Bronchial epithelial cell (primary cell): ENCODE results near the gene AGRN. TPM values are rescaled to one million over a fixed set of nuclear protein-coding genes. Genes with fewer than 3 reads are reported as not detected.
A peak's percentile ranks its signal among the peaks of the same experiment; 100 is the strongest.

Source experiments
- DNase-seq: peaks from one replicate; pipeline ENCODE4 v3.0.0-alpha.2; 2010; ENCODE audit warnings: low read depth
- FAIRE-seq: peaks from 2 replicates; lab custom pipeline; 2011; peaks lifted over from hg19 to GRCh38; lab: Jason Lieb, UNC
- H3K27me3 ChIP-seq: 2 replicates; pipeline ENCODE4 v1.5.1; 2011; ENCODE audit warnings: low read length; ENCODE audit not compliant: control insufficient read depth, insufficient read depth
- H3K36me3 ChIP-seq: 2 replicates; pipeline ENCODE4 v1.5.1; 2011; ENCODE audit warnings: low read length; ENCODE audit not compliant: control insufficient read depth, insufficient read depth
- H3K4me3 ChIP-seq: 2 replicates; pipeline ENCODE4 v1.5.1; 2011; ENCODE audit warnings: mild to moderate bottlenecking, low read depth, low read length, control low read depth
- CTCF ChIP-seq: IDR thresholded peaks from 2 replicates; pipeline ENCODE4 v1.5.1; 2011; ENCODE audit warnings: mild to moderate bottlenecking, moderate library complexity, low read length, control low read depth, inconsistent platforms; ENCODE audit not compliant: insufficient read depth, severe bottlenecking
- total RNA-seq: library from RNA; depleted of rRNA; stranded (reverse); fragments of >200 nt; gene quantifications from 2 replicates; pipeline ENCODE4 v1.2.1, GENCODE V29; 2014

Gene AGRN
- total RNA-seq, 1 donor from 2014 or later: 117 TPM

- DNase-seq: no peak
- no peaks in the 10 kb centered on the region for H3K27me3 ChIP-seq
- no peaks in the 10 kb centered on the region for H3K36me3 ChIP-seq
- H3K4me3 ChIP-seq: peak overlapping the region; percentile 44
- TF ChIP-seq CTCF: no peak
- no peak for FAIRE-seq
Measured at GRCh38 chr1:1068517-1069055, 48.7 kb downstream of the AGRN start.

GRCh38 chr1:1069056-1069710, 49.3 kb downstream of the AGRN start:
- Histone ChIP-seq H3K4me3 (peak overlapping the region; percentile 44), H3K36me3 (no peaks in the 10 kb centered on the region), H3K27me3 (no peaks in the 10 kb centered on the region)
- no peak for TF ChIP-seq CTCF
- FAIRE-seq (no peak), DNase-seq (peak; percentile 60)

GRCh38 chr1:1069711-1070676, 50.1 kb downstream of the AGRN start:
- TF ChIP-seq CTCF: no peak
- Histone ChIP-seq H3K27me3 (no peaks in the 10 kb centered on the region), H3K36me3 (no peaks in the 10 kb centered on the region), H3K4me3 (peak overlapping the region; percentile 44)
- no peak for DNase-seq
- FAIRE-seq: peak; percentile 55

GRCh38 chr1:1071486-1072298, 51.8 kb downstream of the AGRN start:
- Histone ChIP-seq H3K4me3 (no peak overlapping the region), H3K36me3 (no peaks in the 10 kb centered on the region), H3K27me3 (no peaks in the 10 kb centered on the region)
- DNase-seq (no peak), FAIRE-seq (no peak)
- no peak for TF ChIP-seq CTCF

GRCh38 chr1:1072299-1072848, 52.5 kb downstream of the AGRN start:
- Histone ChIP-seq H3K36me3 (no peaks in the 10 kb centered on the region), H3K4me3 (no peak overlapping the region), H3K27me3 (no peaks in the 10 kb centered on the region)
- FAIRE-seq (no peak), DNase-seq (no peak)
- no peak for TF ChIP-seq CTCF
